ENCODE results near the gene TTC34.

The TTC34 gene

GRCh38 chr1:2640626-2641025 lies 160.9 kb downstream of the TTC34 start:
- no peak for DNase-seq (ENCODE audit: low read depth)
- H3K4me3 ChIP-seq (ENCODE audit: low read depth, low read length): no peak overlapping the region
- no peak for TF ChIP-seq CTCF (IDR thresholded peaks at IDR 0.05; ENCODE audit: control insufficient read depth, extremely low read depth, insufficient read depth)

DNA sequence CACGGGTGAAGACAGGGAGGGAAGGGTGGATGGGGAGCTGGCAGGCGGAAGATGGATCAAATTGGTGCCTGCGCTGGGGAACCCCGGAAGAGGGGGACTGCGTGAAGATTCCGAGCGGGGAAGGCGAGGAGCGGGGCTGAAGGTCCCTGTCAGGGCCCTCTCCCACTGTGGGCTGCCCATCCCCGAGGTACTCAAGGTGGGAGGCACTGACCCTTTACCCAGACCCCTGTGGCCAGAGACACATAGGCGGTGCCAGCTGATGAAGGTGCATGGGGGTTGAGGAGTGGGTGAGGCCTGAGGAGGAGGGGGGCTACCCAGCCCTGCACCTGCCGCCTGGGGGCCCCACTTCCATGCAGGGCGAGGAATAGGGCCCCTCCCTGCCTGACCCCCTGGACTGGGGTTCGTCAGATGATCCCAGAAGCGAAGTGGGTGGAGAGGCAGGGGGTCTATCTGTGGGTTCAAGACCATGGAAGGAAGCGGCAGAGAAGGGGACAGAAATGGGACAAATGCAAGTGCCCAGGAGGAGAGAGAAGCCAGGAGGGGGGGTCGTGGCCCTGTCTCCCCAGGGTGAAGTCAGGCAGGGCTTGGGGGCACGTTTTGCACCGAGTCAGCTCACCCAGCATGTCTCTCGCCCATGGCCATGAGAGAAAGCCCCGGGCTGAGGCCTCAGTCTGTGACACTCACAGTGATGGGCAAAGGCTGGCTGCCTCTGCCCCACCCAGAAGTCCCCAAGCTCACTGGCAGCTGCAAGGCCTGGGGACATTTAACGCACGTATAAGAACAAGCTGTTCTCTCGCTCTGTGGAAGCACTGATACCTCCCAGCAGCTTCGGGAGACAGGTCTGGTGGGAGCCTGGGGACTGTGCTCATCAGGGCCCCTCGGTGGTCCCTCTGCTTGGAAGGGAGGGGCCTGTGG lies 161.6 kb downstream of the TTC34 start:
- no peak for TF ChIP-seq CTCF (IDR thresholded peaks at IDR 0.05; ENCODE audit: control insufficient read depth, extremely low read depth, insufficient read depth)
- H3K4me3 ChIP-seq (ENCODE audit: low read depth, low read length): no peak overlapping the region
- DNase-seq (ENCODE audit: low read depth): no peak

- DNase-seq (ENCODE audit: low read depth): no peak
- no peak for TF ChIP-seq CTCF (IDR thresholded peaks at IDR 0.05; ENCODE audit: control insufficient read depth, extremely low read depth, insufficient read depth)
- H3K4me3 ChIP-seq (ENCODE audit: low read depth, low read length): no peak overlapping the region
These were observed 162.3 kb downstream of the TTC34 start for GRCh38 chr1:2639203-2639602.

DNA sequence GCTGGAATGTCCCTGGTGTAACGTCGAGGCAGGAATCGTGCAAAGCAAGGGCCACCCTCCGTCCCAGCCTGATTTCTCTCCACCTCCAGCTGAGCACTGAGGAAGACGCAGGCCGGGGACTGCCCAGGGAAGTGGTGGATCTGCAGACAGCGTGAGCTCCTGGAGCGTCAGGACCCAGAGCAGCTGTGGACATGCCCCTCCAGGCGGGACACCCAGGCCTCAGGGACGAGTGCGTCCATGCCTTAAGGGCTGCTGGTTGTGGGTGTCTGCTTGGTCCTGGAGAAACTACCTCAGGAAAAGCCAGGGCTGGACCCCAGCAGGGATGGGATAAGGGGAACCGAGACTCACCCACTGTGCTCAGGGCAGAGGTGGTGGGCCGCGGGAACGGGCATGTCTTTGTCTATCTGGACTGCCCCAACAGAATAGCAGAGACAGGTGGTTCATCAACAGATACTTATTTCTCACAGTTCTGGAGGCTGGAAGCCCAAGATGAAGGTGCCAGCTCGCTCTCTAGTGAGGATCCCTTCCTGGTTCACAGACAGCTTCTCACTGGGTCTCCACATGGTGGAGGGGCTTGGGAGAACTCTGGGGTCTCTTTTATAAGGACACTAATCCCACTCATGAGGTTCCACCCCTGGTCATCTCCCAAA lies 162.9 kb downstream of the TTC34 start:
- no peak for DNase-seq (ENCODE audit: low read depth)
- no peak for TF ChIP-seq CTCF (IDR thresholded peaks at IDR 0.05; ENCODE audit: control insufficient read depth, extremely low read depth, insufficient read depth)
- H3K4me3 ChIP-seq (ENCODE audit: low read depth, low read length): no peak overlapping the region

- TF ChIP-seq CTCF (IDR thresholded peaks at IDR 0.05; ENCODE audit: control insufficient read depth, extremely low read depth, insufficient read depth): no peak
- no peak overlapping the region for H3K4me3 ChIP-seq (ENCODE audit: low read depth, low read length)
- no peak for DNase-seq (ENCODE audit: low read depth)
These were observed 163.9 kb downstream of the TTC34 start for GRCh38 chr1:2637442-2638145.

DNA sequence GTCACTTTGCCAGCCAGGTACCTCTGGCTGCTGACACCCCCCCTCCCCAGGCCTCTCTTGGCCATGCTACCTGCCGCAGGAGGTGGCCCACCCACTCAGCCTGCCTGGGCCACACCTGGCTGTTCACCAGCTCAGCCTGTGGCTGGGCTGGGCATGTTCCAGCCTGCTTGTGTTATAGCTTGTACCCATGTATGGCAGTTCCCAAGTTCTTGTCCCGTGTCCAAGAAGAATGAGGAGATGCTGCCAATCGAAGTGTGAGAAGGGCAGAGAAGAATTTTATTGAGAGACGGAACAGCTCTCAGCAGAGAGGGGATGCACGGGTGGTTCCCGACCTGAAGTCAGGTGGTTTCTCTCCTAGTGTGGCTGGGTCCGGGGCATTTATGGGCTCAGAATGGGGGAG lies 164.8 kb downstream of the TTC34 start:
- TF ChIP-seq CTCF (IDR thresholded peaks at IDR 0.05; ENCODE audit: control insufficient read depth, extremely low read depth, insufficient read depth): no peak
- H3K4me3 ChIP-seq (ENCODE audit: low read depth, low read length): no peak overlapping the region
- DNase-seq (ENCODE audit: low read depth): no peak
